Aorta (tissue), 5 donors: Measurements from ENCODE around the gene ATXN7. TPM values are rescaled to one million over a fixed set of nuclear protein-coding genes. Genes with fewer than 3 reads are reported as not detected.

ENCODE experiments used
- ATAC-seq: fragments of 200-7000 bp; cut with Tn5 transposase; one replicate; pipeline ENCODE4 v1.9.1; 2022; ENCODE audit warnings: moderate library complexity; ENCODE audit not compliant: low FRiP score
- DNase-seq, 2 donors: peaks; one replicate each; pipeline ENCODE4 v3.0.0-alpha.2; 2020
- H3K27ac ChIP-seq, 2 donors: one replicate each; pipeline ENCODE4 v1.5.1; 2013; ENCODE audit warnings: low read length in 2 of 2, mild to moderate bottlenecking in 2 of 2, moderate library complexity in 2 of 2, control low read depth in 1 of 2, inconsistent platforms in 1 of 2, low read depth in 1 of 2
- H3K27me3 ChIP-seq, 2 donors: one replicate each; pipeline ENCODE4 v1.6.1; 2013; ENCODE audit warnings: control low read depth in 1 of 2, low read length in 1 of 2, mild to moderate bottlenecking in 1 of 2, moderate library complexity in 1 of 2; ENCODE audit not compliant: insufficient read depth in 2 of 2, control insufficient read depth in 1 of 2
- H3K36me3 ChIP-seq, 2 donors: one replicate each; pipeline ENCODE4 v1.6.1; 2013; ENCODE audit warnings: control low read depth in 1 of 2, low read length in 1 of 2, mild to moderate bottlenecking in 1 of 2; ENCODE audit not compliant: insufficient read depth in 2 of 2, control insufficient read depth in 1 of 2
- H3K4me1 ChIP-seq, 2 donors: one replicate each; pipeline ENCODE4 v1.6.1; 2013; ENCODE audit warnings: low read length in 2 of 2, control low read depth in 1 of 2, mild to moderate bottlenecking in 1 of 2, moderate library complexity in 1 of 2; ENCODE audit not compliant: insufficient read depth in 2 of 2, control insufficient read depth in 1 of 2
- H3K4me3 ChIP-seq, 2 donors: one replicate each; pipeline ENCODE4 v1.5.1; 2013; ENCODE audit warnings: low read length in 2 of 2, control low read depth in 1 of 2, mild to moderate bottlenecking in 1 of 2
- H3K9me3 ChIP-seq: one replicate; pipeline ENCODE4 v1.6.1; 2013; ENCODE audit warnings: mild to moderate bottlenecking, low read length; ENCODE audit not compliant: control insufficient read depth
- WGBS, 2 donors: extraction: QIAGEN DNeasy Blood & Tissue Kit; methylation state at CpG; one replicate each; pipeline ENCODE4 v1.1.7; 2013; 5-methylcytosine and 5-hydroxymethylcytosine counted together
- intact Hi-C, 2 donors: fragments of 100-400 bp; cut with DNase I; formaldehyde crosslinking; loops; one replicate each; pipeline versions ENCODE4 v1.14.2 to v1.15.0; 2022
- polyA plus RNA-seq, 2 donors: library from polyadenylated mRNA; stranded (reverse); fragments of 200-250 nt; gene quantifications; one replicate each; pipeline ENCODE4 v1.2.3, GENCODE V29; 2013
- total RNA-seq, 2 donors: library from RNA; stranded (reverse); fragmentation: NEBNext Ultra II Directional; extraction: Animal tissue kit (Norgen Biotek cat#: 25700); gene quantifications; one replicate each; pipeline ENCODE4 v1.2.1, GENCODE V29; 2021
- donor health status: healthy with polysubstance abuse.
- donor health status: Bipolar disorder and iron deficiency.
- donor health status: DM: no; HTN: no; CAD: no.
- donor health status: DM: no; HTN: no; CAD: no.
- donor health status: DM: yes; HTN: yes; CAD: no.

ATXN7 gene
- total and polyA plus RNA-seq, 4 donors: 4.1 to 52.5 (median 29.2) TPM

- ATAC-seq: peak; percentile 30
- Histone ChIP-seq H3K4me3 (no peak overlapping the region), H3K27me3 (no peaks in the 10 kb centered on the region), H3K4me1 (peaks cover 7 to 11% of the 10 kb centered on the region in 2 donors), H3K9me3 (no peaks in the 10 kb centered on the region), H3K27ac (no peak overlapping the region), H3K36me3 (peaks cover 0 to 4% of the 10 kb centered on the region in 2 donors)
- WGBS, 2 donors: 17% methylated on average over 3 of the region's 3 CpGs
- intact Hi-C loops: no loop called here
- DNase-seq: peak in 1 of 2 donors; percentile 61
These were observed 112.1 kb downstream of the ATXN7 start for GRCh38 chr3:63975723-63976122.

GRCh38 chr3:63976161-63976871 lies 112.6 kb downstream of the ATXN7 start:
- H3K9me3 ChIP-seq: no peaks in the 10 kb centered on the region
- intact Hi-C loops: no loop called here
- ATAC-seq: peak; percentile 53
- no peak overlapping the region for H3K27ac ChIP-seq
- no peak overlapping the region for H3K4me3 ChIP-seq
- WGBS, 2 donors: 75 to 81% methylated on average over 4 of the region's 4 CpGs
- H3K27me3 ChIP-seq: no peaks in the 10 kb centered on the region
- H3K4me1 ChIP-seq: peaks cover 4 to 9% of the 10 kb centered on the region in 2 donors
- peaks cover 0 to 7% of the 10 kb centered on the region in 2 donors for H3K36me3 ChIP-seq
- DNase-seq: no peak

GRCh38 chr3:63976872-63977200 lies 113.2 kb downstream of the ATXN7 start:
- H3K4me1 ChIP-seq: peaks cover 4 to 9% of the 10 kb centered on the region in 2 donors
- H3K27me3 ChIP-seq: no peaks in the 10 kb centered on the region
- no peak for DNase-seq
- H3K27ac ChIP-seq: no peak overlapping the region
- 90 to 93% methylated on average over 2 of the region's 2 CpGs for WGBS, 2 donors
- H3K36me3 ChIP-seq: peaks cover 0 to 8% of the 10 kb centered on the region in 2 donors
- intact Hi-C loops: no loop called here
- no peaks in the 10 kb centered on the region for H3K9me3 ChIP-seq
- no peak for ATAC-seq
- no peak overlapping the region for H3K4me3 ChIP-seq

- no peak overlapping the region for H3K27ac ChIP-seq
- H3K4me3 ChIP-seq: no peak overlapping the region
- DNase-seq: no peak
- intact Hi-C loops: no loop called here
- H3K27me3 ChIP-seq: no peaks in the 10 kb centered on the region
- ATAC-seq: no peak
- WGBS, 2 donors: 59 to 77% methylated on average over 4 of the region's 4 CpGs
- H3K4me1 ChIP-seq: peaks cover 4 to 8% of the 10 kb centered on the region in 2 donors
- H3K36me3 ChIP-seq: peaks cover 0 to 9% of the 10 kb centered on the region in 2 donors
- no peaks in the 10 kb centered on the region for H3K9me3 ChIP-seq
These were observed 114.2 kb downstream of the ATXN7 start for GRCh38 chr3:63977893-63978292.

- Histone ChIP-seq H3K36me3 (peaks cover 0 to 9% of the 10 kb centered on the region in 2 donors), H3K4me3 (no peak overlapping the region), H3K4me1 (peaks cover 4 to 8% of the 10 kb centered on the region in 2 donors), H3K27me3 (no peaks in the 10 kb centered on the region), H3K9me3 (no peaks in the 10 kb centered on the region), H3K27ac (no peak overlapping the region)
- ATAC-seq (no peak), DNase-seq (no peak)
- intact Hi-C loops: no loop called here
- WGBS, 2 donors: 42 to 48% methylated on average over 12 of the region's 12 CpGs
These were observed 115.6 kb downstream of the ATXN7 start for GRCh38 chr3:63979093-63979885.

- DNase-seq (no peak), ATAC-seq (no peak)
- Histone ChIP-seq H3K27me3 (no peaks in the 10 kb centered on the region), H3K4me1 (peaks cover 4 to 8% of the 10 kb centered on the region in 2 donors), H3K9me3 (no peaks in the 10 kb centered on the region), H3K36me3 (peaks cover 0 to 8% of the 10 kb centered on the region in 2 donors), H3K4me3 (no peak overlapping the region), H3K27ac (no peak overlapping the region)
- intact Hi-C loops: no loop called here
- 84 to 86% methylated on average over 2 of the region's 2 CpGs for WGBS, 2 donors
These were observed 116.4 kb downstream of the ATXN7 start for GRCh38 chr3:63980019-63980418.

GRCh38 chr3:63980830-63981498 lies 117.3 kb downstream of the ATXN7 start:
- DNase-seq (no peak), ATAC-seq (no peak)
- H3K27ac ChIP-seq: no peak overlapping the region
- intact Hi-C loops: no loop called here
- H3K36me3 ChIP-seq: peaks cover 0 to 9% of the 10 kb centered on the region in 2 donors
- peaks cover 4% of the 10 kb centered on the region in 2 donors for H3K4me1 ChIP-seq
- WGBS, 2 donors: 74 to 81% methylated on average over 8 of the region's 8 CpGs
- H3K4me3 ChIP-seq: no peak overlapping the region
- no peaks in the 10 kb centered on the region for H3K9me3 ChIP-seq
- no peaks in the 10 kb centered on the region for H3K27me3 ChIP-seq

GRCh38 chr3:63981980-63982379 lies 118.3 kb downstream of the ATXN7 start:
- Histone ChIP-seq H3K4me3 (no peak overlapping the region), H3K9me3 (no peaks in the 10 kb centered on the region), H3K4me1 (peaks cover 0 to 2% of the 10 kb centered on the region in 2 donors), H3K27me3 (no peaks in the 10 kb centered on the region), H3K27ac (no peak overlapping the region), H3K36me3 (peaks cover 2 to 9% of the 10 kb centered on the region in 2 donors)
- 95 to 96% methylated on average over 4 of the region's 4 CpGs for WGBS, 2 donors
- DNase-seq (no peak), ATAC-seq (no peak)
- intact Hi-C loops: no loop called here
